Fibroblast of lung (primary cell): ENCODE results near the gene NOP9.

ENCODE experiments used
- CTCF ChIP-seq, 2 donors: IDR thresholded peaks in 1 of 2; conservative IDR thresholded peaks in 1 of 2; 1 replicate in 1 of 2; 2 replicates in 1 of 2; pipeline ENCODE4 v1.5.1; 2011 to 2012; ENCODE audit warnings: low read length in 2 of 2, control low read depth in 1 of 2, inconsistent platforms in 1 of 2, low read depth in 1 of 2, mild to moderate bottlenecking in 1 of 2
- EZH2 ChIP-seq: IDR thresholded peaks from 2 replicates; pipeline ENCODE4 v1.5.1; 2012; ENCODE audit warnings: low read length, control low read depth, mild to moderate bottlenecking; ENCODE audit errors: missing control alignments

DNA sequence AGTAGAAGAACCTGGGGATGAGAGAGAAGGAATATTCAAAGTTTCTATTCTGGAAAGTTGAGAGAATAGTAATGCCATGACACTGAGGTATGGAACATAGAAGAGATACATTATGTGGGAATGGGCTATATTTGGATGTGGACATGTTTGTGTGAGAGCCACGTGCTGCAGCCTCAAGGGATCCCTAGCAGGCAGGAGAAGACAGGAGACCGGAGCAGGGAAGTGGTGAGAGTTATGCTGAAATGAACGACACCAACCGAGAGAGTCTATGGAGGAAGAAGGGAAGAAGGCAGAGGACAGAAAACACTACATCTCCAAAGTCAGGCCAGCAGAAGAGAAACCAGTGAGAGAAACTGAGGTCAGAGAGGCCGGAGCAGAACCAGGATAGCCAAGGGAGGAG is 50.1 kb downstream of the NOP9 start:
- no peak for TF ChIP-seq CTCF (conservative IDR thresholded peaks at IDR 0.05 in 1 of 2, IDR thresholded peaks at IDR 0.05 in 1 of 2; ENCODE audit: low read depth in 1 of 2, low read length in 2 of 2)
- TF ChIP-seq EZH2 = no peak
